SK-N-MC (cell line): ENCODE data around the gene NTRK2.

Experiments
- EZH2 ChIP-seq: fragments of 200-600 bp; sonication (generic); IDR thresholded peaks from one replicate; pipeline ENCODE4 v1.6.1; 2017; ENCODE audit warnings: antibody characterized with exemption
- FOXP2 ChIP-seq: optimal IDR thresholded peaks from 2 replicates; pipeline ENCODE3; 2011; ENCODE audit warnings: mild to moderate bottlenecking, moderate library complexity; ENCODE audit not compliant: insufficient read depth; ENCODE audit errors: extremely low read length, control extremely low read depth
- POLR2AphosphoS5 ChIP-seq: IDR thresholded peaks from 2 replicates; pipeline ENCODE4 v1.6.1; 2012; ENCODE audit warnings: mild to moderate bottlenecking, low read depth, low read length, borderline replicate concordance

- TF ChIP-seq POLR2AphosphoS5 (no peak), EZH2 (no peak), FOXP2 (no peak)
These were observed 1.1 kb upstream of the NTRK2 start for GRCh38 chr9:84668196-84669012.
